ENCODE results near the gene ADGRL4.

DNA sequence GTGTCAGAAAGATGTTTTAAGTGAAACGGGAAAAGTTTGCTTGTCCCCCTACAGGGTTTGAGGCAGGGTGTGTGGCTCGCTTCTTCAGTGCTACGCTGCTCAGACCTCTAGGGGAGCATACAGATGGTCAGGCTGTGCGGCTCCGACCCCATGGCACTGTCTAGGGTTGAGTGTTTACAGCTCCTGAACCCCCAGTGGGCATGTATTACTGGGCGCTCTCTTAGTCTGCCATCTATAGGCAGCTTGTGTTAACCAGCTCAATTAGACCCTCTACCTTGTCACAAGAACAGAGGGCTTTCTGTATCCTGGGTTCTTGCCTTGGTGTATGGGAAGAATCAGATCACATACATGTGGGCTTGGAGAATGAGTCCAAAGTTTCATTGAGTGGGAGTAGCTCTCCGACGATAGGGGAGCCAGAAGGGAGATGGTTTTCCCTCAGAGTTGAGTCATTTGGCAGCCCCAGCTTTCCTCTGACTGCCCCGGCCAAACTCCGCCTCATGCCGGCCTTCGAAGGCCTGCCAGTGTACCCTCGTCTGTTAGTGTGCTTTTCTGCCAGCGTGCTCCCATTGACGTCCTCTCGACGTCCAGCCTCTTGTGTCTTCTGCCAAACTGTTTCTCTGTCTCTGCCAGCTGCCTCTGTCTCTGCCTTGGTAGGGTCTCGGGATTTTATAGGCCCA lies 38.6 kb upstream of the ADGRL4 start:
- TF ChIP-seq POLR2A (IDR thresholded peaks at IDR 0.05) (no peak), POLR2AphosphoS5 (IDR thresholded peaks at IDR 0.05) (no peak)
- TF ChIP-seq, protein P1, sequence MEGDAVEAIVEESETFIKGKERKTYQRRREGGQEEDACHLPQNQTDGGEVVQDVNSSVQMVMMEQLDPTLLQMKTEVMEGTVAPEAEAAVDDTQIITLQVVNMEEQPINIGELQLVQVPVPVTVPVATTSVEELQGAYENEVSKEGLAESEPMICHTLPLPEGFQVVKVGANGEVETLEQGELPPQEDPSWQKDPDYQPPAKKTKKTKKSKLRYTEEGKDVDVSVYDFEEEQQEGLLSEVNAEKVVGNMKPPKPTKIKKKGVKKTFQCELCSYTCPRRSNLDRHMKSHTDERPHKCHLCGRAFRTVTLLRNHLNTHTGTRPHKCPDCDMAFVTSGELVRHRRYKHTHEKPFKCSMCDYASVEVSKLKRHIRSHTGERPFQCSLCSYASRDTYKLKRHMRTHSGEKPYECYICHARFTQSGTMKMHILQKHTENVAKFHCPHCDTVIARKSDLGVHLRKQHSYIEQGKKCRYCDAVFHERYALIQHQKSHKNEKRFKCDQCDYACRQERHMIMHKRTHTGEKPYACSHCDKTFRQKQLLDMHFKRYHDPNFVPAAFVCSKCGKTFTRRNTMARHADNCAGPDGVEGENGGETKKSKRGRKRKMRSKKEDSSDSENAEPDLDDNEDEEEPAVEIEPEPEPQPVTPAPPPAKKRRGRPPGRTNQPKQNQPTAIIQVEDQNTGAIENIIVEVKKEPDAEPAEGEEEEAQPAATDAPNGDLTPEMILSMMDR (IDR thresholded peaks at IDR 0.05), result no peak

All from suprapubic skin (tissue), 4 donors.